Body of pancreas (tissue), 4 donors: ENCODE measurements around the gene GSTP1. TPM values are rescaled to one million over a fixed set of nuclear protein-coding genes. Genes with fewer than 3 reads are reported as not detected.

Experiments used
- ATAC-seq: fragments of 150-250 bp; one replicate; pipeline ENCODE4 v1.9.1; 2016
- DNase-seq, 4 donors: peaks; one replicate each; pipeline ENCODE4 v3.0.0-alpha.2; 2019
- H3K27ac ChIP-seq, 4 donors: fragments of 200-600 bp; sonication (generic); 1 replicate in 3 of 4; 2 replicates in 1 of 4; pipeline versions ENCODE4 v1.5.1 to v1.6.1; 2016 to 2019; ENCODE audit warnings: mild to moderate bottlenecking in 1 of 4, mixed read lengths in 1 of 4, moderate library complexity in 1 of 4
- H3K27me3 ChIP-seq, 2 donors: fragments of 200-600 bp; sonication (generic); one replicate each; pipeline ENCODE4 v1.6.0; 2016; ENCODE audit warnings: mild to moderate bottlenecking in 1 of 2
- H3K36me3 ChIP-seq, 2 donors: fragments of 200-600 bp; sonication (generic); replicated peaks in 1 of 2; 2 replicates each; pipeline ENCODE4 v1.5.1; 2016; ENCODE audit warnings: low read depth in 2 of 2; ENCODE audit not compliant: insufficient read depth in 1 of 2
- H3K4me1 ChIP-seq: fragments of 200-600 bp; sonication (generic); one replicate; pipeline ENCODE4 v1.6.0; 2016
- H3K4me3 ChIP-seq, 2 donors: fragments of 200-600 bp; sonication (generic); 1 replicate in 1 of 2; 2 replicates in 1 of 2; pipeline ENCODE4 v1.5.1; 2016 to 2019
- H3K9me3 ChIP-seq, 3 donors: fragments of 200-600 bp; sonication (generic); 1 replicate in 2 of 3; 2 replicates in 1 of 3; pipeline ENCODE4 v1.5.1; 2016
- POLR2A ChIP-seq, 3 donors: fragments of 450-650 bp; IDR thresholded peaks; one replicate each; pipeline ENCODE4 v1.6.1; 2016; ENCODE audit warnings: antibody characterized with exemption in 3 of 3, mild to moderate bottlenecking in 2 of 3
- WGBS, 2 donors: methylation state at CpG; one replicate each; pipeline ENCODE4 v1.1.5; 2017; 5-methylcytosine and 5-hydroxymethylcytosine counted together
- intact Hi-C: fragments of 100-400 bp; cut with DNase I; formaldehyde crosslinking; loops from one replicate; pipeline ENCODE4 v1.15.1; 2023
- total RNA-seq, 2 donors: library from RNA; depleted of rRNA; stranded (reverse); fragments of >200 nt; gene quantifications; one replicate each; pipeline ENCODE4 v1.1.0, GENCODE V29; 2016
- TF ChIP-seq, protein P1 (sequence below), 7 experiments: fragments of 450-650 bp in 4 of 7; fragments of 200-600 bp in 3 of 7; sonication (generic) in 3 of 7; IDR thresholded peaks; one replicate each; pipeline ENCODE4 v1.5.1; 2016 to 2019; ENCODE audit warnings: antibody characterized with exemption in 7 of 7

The GSTP1 gene
- total RNA-seq, 2 donors from 2014 or later: 359 to 454 TPM

DNA sequence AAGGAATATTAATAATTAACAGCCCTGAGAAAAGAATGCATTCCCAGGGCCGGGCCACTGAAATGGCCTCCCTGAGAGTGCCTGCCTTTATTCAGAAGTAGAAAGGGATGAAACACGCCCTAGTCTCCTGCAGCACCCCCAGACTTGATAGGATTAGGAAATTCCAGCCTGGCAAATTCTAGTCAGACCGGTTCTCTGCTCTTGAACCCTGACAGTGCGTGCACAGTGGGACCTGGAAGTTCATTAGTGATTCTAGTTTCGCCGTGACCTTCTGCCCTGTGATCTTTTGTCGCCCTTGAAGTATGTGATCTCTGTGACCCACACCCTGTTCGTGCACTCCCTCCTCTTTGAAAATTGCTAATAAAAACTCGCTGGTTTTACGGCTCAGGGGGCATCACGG, 2.1 kb upstream of the GSTP1 start:
- Histone ChIP-seq H3K9me3 (no peaks in the 10 kb centered on the region), H3K27ac (peak overlapping the region; percentile 68 to 99 (median 98)), H3K4me3 (no peak overlapping the region), H3K27me3 (no peaks in the 10 kb centered on the region), H3K36me3 (peaks cover 0 to 2% of the 10 kb centered on the region in 2 donors), H3K4me1 (peaks cover 69% of the 10 kb centered on the region)
- peak; percentile 6 for ATAC-seq
- WGBS, 2 donors: 13 to 15% methylated on average over 11 of the region's 11 CpGs
- intact Hi-C loops: no loop called here
- peak; percentile 50 to 68 (median 64) for DNase-seq
- TF ChIP-seq, protein P1, sequence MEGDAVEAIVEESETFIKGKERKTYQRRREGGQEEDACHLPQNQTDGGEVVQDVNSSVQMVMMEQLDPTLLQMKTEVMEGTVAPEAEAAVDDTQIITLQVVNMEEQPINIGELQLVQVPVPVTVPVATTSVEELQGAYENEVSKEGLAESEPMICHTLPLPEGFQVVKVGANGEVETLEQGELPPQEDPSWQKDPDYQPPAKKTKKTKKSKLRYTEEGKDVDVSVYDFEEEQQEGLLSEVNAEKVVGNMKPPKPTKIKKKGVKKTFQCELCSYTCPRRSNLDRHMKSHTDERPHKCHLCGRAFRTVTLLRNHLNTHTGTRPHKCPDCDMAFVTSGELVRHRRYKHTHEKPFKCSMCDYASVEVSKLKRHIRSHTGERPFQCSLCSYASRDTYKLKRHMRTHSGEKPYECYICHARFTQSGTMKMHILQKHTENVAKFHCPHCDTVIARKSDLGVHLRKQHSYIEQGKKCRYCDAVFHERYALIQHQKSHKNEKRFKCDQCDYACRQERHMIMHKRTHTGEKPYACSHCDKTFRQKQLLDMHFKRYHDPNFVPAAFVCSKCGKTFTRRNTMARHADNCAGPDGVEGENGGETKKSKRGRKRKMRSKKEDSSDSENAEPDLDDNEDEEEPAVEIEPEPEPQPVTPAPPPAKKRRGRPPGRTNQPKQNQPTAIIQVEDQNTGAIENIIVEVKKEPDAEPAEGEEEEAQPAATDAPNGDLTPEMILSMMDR (IDR thresholded peaks at IDR 0.05): no peak
- TF ChIP-seq POLR2A (IDR thresholded peaks at IDR 0.05): no peak

DNA sequence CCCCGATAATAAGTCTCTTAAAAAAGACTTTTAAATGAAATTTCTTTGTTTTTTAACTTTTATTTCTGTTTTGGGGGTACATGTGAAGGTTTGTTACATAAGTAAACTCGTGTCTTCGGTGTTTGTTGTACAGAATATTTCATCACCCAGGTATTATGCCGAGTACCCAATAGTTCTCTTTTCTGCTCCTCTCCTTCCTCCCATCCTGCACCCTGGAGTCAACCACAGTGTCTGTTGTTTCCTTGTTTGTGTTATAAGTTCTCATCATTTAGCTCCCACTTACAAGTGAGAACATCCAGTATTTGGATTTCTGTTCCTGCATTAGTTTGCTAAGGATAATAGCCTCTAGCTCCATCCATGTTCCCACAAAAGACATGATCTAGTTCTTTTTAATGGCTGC, 1.6 kb upstream of the GSTP1 start:
- WGBS, 2 donors: 41 to 45% methylated on average over 4 of the region's 4 CpGs
- Histone ChIP-seq H3K27me3 (no peaks in the 10 kb centered on the region), H3K27ac (peak overlapping the region in 3 of 4 donors; percentile 97 to 99 (median 98)), H3K36me3 (peaks cover 0 to 2% of the 10 kb centered on the region in 2 donors), H3K4me3 (no peak overlapping the region), H3K4me1 (peaks cover 69% of the 10 kb centered on the region), H3K9me3 (no peaks in the 10 kb centered on the region)
- intact Hi-C loops: no loop called here
- DNase-seq (no peak), ATAC-seq (no peak)
- TF ChIP-seq POLR2A (IDR thresholded peaks at IDR 0.05): no peak
- TF ChIP-seq, protein P1 (IDR thresholded peaks at IDR 0.05): no peak

DNA sequence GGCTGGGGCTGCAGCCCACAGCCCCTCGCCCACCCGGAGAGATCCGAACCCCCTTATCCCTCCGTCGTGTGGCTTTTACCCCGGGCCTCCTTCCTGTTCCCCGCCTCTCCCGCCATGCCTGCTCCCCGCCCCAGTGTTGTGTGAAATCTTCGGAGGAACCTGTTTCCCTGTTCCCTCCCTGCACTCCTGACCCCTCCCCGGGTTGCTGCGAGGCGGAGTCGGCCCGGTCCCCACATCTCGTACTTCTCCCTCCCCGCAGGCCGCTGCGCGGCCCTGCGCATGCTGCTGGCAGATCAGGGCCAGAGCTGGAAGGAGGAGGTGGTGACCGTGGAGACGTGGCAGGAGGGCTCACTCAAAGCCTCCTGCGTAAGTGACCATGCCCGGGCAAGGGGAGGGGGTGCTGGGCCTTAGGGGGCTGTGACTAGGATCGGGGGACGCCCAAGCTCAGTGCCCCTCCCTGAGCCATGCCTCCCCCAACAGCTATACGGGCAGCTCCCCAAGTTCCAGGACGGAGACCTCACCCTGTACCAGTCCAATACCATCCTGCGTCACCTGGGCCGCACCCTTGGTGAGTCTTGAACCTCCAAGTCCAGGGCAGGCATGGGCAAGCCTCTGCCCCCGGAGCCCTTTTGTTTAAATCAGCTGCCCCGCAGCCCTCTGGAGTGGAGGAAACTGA, 731 bp downstream of the GSTP1 start:
- Histone ChIP-seq H3K4me3 (peak overlapping the region; percentile 52 to 83), H3K9me3 (no peaks in the 10 kb centered on the region), H3K4me1 (peaks cover 55% of the 10 kb centered on the region), H3K27ac (peak overlapping the region; percentile 88 to 99 (median 98)), H3K27me3 (no peaks in the 10 kb centered on the region), H3K36me3 (peaks cover 0 to 2% of the 10 kb centered on the region in 2 donors)
- peak; percentile 76 for ATAC-seq
- peak; percentile 82 to 90 (median 86) for DNase-seq
- WGBS, 2 donors: 11 to 17% methylated on average over 12 to 33 of the region's 33 CpGs
- TF ChIP-seq POLR2A (IDR thresholded peaks at IDR 0.05): peak; percentile 3 to 84 (median 81)
- TF ChIP-seq, protein P1 (IDR thresholded peaks at IDR 0.05): no peak
- intact Hi-C loops: no loop called here

DNA sequence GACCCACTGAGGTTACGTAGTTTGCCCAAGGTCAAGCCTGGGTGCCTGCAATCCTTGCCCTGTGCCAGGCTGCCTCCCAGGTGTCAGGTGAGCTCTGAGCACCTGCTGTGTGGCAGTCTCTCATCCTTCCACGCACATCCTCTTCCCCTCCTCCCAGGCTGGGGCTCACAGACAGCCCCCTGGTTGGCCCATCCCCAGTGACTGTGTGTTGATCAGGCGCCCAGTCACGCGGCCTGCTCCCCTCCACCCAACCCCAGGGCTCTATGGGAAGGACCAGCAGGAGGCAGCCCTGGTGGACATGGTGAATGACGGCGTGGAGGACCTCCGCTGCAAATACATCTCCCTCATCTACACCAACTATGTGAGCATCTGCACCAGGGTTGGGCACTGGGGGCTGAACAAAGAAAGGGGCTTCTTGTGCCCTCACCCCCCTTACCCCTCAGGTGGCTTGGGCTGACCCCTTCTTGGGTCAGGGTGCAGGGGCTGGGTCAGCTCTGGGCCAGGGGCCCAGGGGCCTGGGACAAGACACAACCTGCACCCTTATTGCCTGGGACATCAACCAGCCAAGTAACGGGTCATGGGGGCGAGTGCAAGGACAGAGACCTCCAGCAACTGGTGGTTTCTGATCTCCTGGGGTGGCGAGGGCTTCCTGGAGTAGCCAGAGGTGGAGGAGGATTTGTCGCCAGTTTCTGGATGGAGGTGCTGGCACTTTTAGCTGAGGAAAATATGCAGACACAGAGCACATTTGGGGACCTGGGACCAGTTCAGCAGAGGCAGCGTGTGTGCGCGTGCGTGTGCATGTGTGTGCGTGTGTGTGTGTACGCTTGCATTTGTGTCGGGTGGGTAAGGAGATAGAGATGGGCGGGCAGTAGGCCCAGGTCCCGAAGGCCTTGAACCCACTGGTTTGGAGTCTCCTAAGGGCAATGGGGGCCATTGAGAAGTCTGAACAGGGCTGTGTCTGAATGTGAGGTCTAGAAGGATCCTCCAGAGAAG, 1.6 kb downstream of the GSTP1 start:
- Histone ChIP-seq H3K36me3 (peaks cover 0 to 2% of the 10 kb centered on the region in 2 donors), H3K27me3 (no peaks in the 10 kb centered on the region), H3K9me3 (no peaks in the 10 kb centered on the region), H3K4me3 (no peak overlapping the region), H3K4me1 (peaks cover 47% of the 10 kb centered on the region), H3K27ac (peak overlapping the region; percentile 88 to 99 (median 98))
- ATAC-seq: no peak
- WGBS, 2 donors: 84 to 90% methylated on average over 11 to 20 of the region's 21 CpGs
- TF ChIP-seq POLR2A (IDR thresholded peaks at IDR 0.05): no peak
- TF ChIP-seq, protein P1 (IDR thresholded peaks at IDR 0.05): no peak
- peak in 2 of 4 donors; percentile 26 to 27 for DNase-seq
- intact Hi-C loops: no loop called here
